OCI-LY3 (cell line): Measurements from ENCODE around the gene NOXA1.

Source experiments
- CTCF ChIP-seq: fragments of 200-600, 300-600 bp; sonication (generic); IDR thresholded peaks from 2 replicates; pipeline ENCODE4 v1.5.1; 2014; ENCODE audit warnings: antibody characterized with exemption, low read length, low read depth
- EZH2phosphoT487 ChIP-seq: fragments of 200-600 bp; shearing (Covaris generic); IDR thresholded peaks from 2 replicates; pipeline ENCODE4 v1.6.1; 2018; ENCODE audit warnings: antibody characterized with exemption, mixed run types, low read depth

GRCh38 chr9:137461316-137461662 is 38.1 kb downstream of the NOXA1 start:
- no peak for TF ChIP-seq CTCF
- no peak for TF ChIP-seq EZH2phosphoT487
